Keratinocyte (primary cell): ENCODE results near the gene FAT4. TPM values are rescaled to one million over a fixed set of nuclear protein-coding genes. Genes with fewer than 3 reads are reported as not detected.

Experiments used
- DNase-seq: peaks from one replicate; pipeline ENCODE4 v3.0.0-alpha.2; 2011; ENCODE audit warnings: low read depth, missing footprints, low spot score
- FAIRE-seq: peaks from 2 replicates; lab custom pipeline; 2011; peaks lifted over from hg19 to GRCh38; lab: Jason Lieb, UNC
- H2AFZ ChIP-seq: 2 replicates; pipeline ENCODE4 v1.6.0; 2012; ENCODE audit warnings: low read length, control low read depth, inconsistent platforms; ENCODE audit not compliant: control insufficient read depth
- H3K27ac ChIP-seq: 2 replicates; pipeline ENCODE4 v1.5.1; 2011; ENCODE audit warnings: low read length; ENCODE audit not compliant: control insufficient read depth, insufficient read depth
- H3K27me3 ChIP-seq: 3 replicates; pipeline ENCODE4 v1.6.0; 2011; ENCODE audit warnings: low read length; ENCODE audit not compliant: control insufficient read depth, insufficient read depth; ENCODE audit errors: extremely low read depth
- H3K36me3 ChIP-seq, 2 experiments: 2 replicates in 1 of 2; 3 replicates in 1 of 2; pipeline ENCODE4 v1.5.1; 2011; ENCODE audit warnings: low read length in 2 of 2, mild to moderate bottlenecking in 1 of 2; ENCODE audit not compliant: control insufficient read depth in 2 of 2, insufficient read depth in 2 of 2; ENCODE audit errors: extremely low read depth in 1 of 2
- H3K4me1 ChIP-seq: 3 replicates; pipeline ENCODE4 v1.5.1; 2011; ENCODE audit warnings: low read length; ENCODE audit not compliant: control insufficient read depth, insufficient read depth; ENCODE audit errors: extremely low read depth
- H3K4me2 ChIP-seq: 3 replicates; pipeline ENCODE4 v1.6.0; 2011; ENCODE audit warnings: low read depth, low read length; ENCODE audit not compliant: control insufficient read depth, insufficient read depth; ENCODE audit errors: extremely low read depth
- H3K4me3 ChIP-seq, 3 experiments: fragments of 200-600 bp in 1 of 3; sonication (generic) in 1 of 3; 2 replicates in 2 of 3; 3 replicates in 1 of 3; pipeline ENCODE4 v1.5.1; 2011 to 2016; ENCODE audit warnings: low read length in 3 of 3, mild to moderate bottlenecking in 3 of 3, control low read depth in 2 of 3, inconsistent platforms in 1 of 3, low read depth in 1 of 3, mixed read lengths in 1 of 3, mixed run types in 1 of 3, moderate library complexity in 1 of 3; ENCODE audit not compliant: control insufficient read depth in 2 of 3, insufficient read depth in 2 of 3; ENCODE audit errors: extremely low read depth in 1 of 3
- H3K79me2 ChIP-seq: 2 replicates; pipeline ENCODE4 v1.6.0; 2012; ENCODE audit warnings: low read length; ENCODE audit not compliant: control insufficient read depth, insufficient read depth
- H3K9ac ChIP-seq: 3 replicates; pipeline ENCODE4 v1.6.0; 2011; ENCODE audit warnings: low read length; ENCODE audit not compliant: control insufficient read depth, insufficient read depth; ENCODE audit errors: extremely low read depth
- H3K9me1 ChIP-seq: 3 replicates; pipeline ENCODE4 v1.6.0; 2011; ENCODE audit warnings: low read length; ENCODE audit not compliant: control insufficient read depth, insufficient read depth; ENCODE audit errors: extremely low read depth
- H3K9me3 ChIP-seq: 2 replicates; pipeline ENCODE4 v1.5.1; 2012; ENCODE audit warnings: low read depth, low read length; ENCODE audit not compliant: control insufficient read depth
- H4K20me1 ChIP-seq: 3 replicates; pipeline ENCODE4 v1.6.0; 2011; ENCODE audit warnings: low read length; ENCODE audit not compliant: control insufficient read depth, insufficient read depth; ENCODE audit errors: extremely low read depth
- CTCF ChIP-seq, 3 experiments: IDR thresholded peaks in 1 of 3; conservative IDR thresholded peaks in 1 of 3; optimal IDR thresholded peaks in 1 of 3; 2 replicates in 2 of 3; 3 replicates in 1 of 3; pipeline versions ENCODE3 to v1.5.1; 2011; ENCODE audit warnings: low read length in 3 of 3, mild to moderate bottlenecking in 3 of 3, moderate library complexity in 2 of 3, control low read depth in 1 of 3, inconsistent platforms in 1 of 3; ENCODE audit not compliant: insufficient read depth in 2 of 3; ENCODE audit errors: extremely low read depth in 1 of 3
- EZH2 ChIP-seq: IDR thresholded peaks from one replicate; pipeline ENCODE4 v1.6.1; 2012; ENCODE audit warnings: inconsistent platforms, mild to moderate bottlenecking, low read length, moderate library complexity
- dilution Hi-C: fragments of 300-500 bp; cut with MboI; formaldehyde crosslinking; loops from one replicate; pipeline ENCODE4 v1.7.0; 2020; ENCODE audit warnings: low sequenced_read_pairs; ENCODE audit not compliant: extremely low pct_ligation_motif_present
- polyA plus RNA-seq, 5 experiments: library from polyadenylated mRNA; depleted of rRNA in 3 of 5; stranded (reverse) in 3 of 5; stranded (forward) in 1 of 5; unstranded in 1 of 5; fragments of >200 nt; gene quantifications; 1 replicate in 1 of 5; 2 replicates in 3 of 5; 3 replicates in 1 of 5; pipeline versions ENCODE4 v1.2.1 to v1.2.3, GENCODE V29; 2011 to 2012; ENCODE audit warnings: missing spikeins in 2 of 5, low read depth in 1 of 5, low replicate concordance in 1 of 5

The FAT4 gene
- polyA plus RNA-seq, 1 donor (not counting 4 experiments of a cell fraction or from before 2014, with no cell fraction given), result 1.6 TPM

- TF ChIP-seq CTCF (optimal IDR thresholded peaks at IDR 0.05 in 1 of 3, IDR thresholded peaks at IDR 0.05 in 1 of 3, conservative IDR thresholded peaks at IDR 0.05 in 1 of 3; ENCODE audit: extremely low read depth in 1 of 3, insufficient read depth in 2 of 3, low read length in 3 of 3), result no peak
- TF ChIP-seq EZH2, result no peak
- dilution Hi-C loops, result loop anchor here (25.0 kb wide), 1 partner anchor 960 kb away; no protein-coding TSS in a partner anchor
- H3K4me2 ChIP-seq, result no peak overlapping the region
These were observed 17.6 kb upstream of the FAT4 start for GRCh38 chr4:125297116-125297515.

GRCh38 chr4:125303058-125303457 is 11.7 kb upstream of the FAT4 start:
- TF ChIP-seq CTCF (optimal IDR thresholded peaks at IDR 0.05 in 1 of 3, IDR thresholded peaks at IDR 0.05 in 1 of 3, conservative IDR thresholded peaks at IDR 0.05 in 1 of 3; ENCODE audit: extremely low read depth in 1 of 3, insufficient read depth in 2 of 3, low read length in 3 of 3) (no peak), EZH2 (no peak)
- FAIRE-seq, result no peak
- Histone ChIP-seq H3K4me2 (no peak overlapping the region), H3K4me3 (no peak overlapping the region), H3K79me2 (no peaks in the 10 kb centered on the region), H3K9ac (no peak overlapping the region), H3K4me1 (no peaks in the 10 kb centered on the region), H3K27ac (no peak overlapping the region), H3K9me1 (no peaks in the 10 kb centered on the region), H3K36me3 (no peaks in the 10 kb centered on the region), H4K20me1 (no peaks in the 10 kb centered on the region), H2AFZ (no peak overlapping the region), H3K27me3 (no peaks in the 10 kb centered on the region), H3K9me3 (no peaks in the 10 kb centered on the region)
- no peak for DNase-seq
- dilution Hi-C loops, result no loop called here

More at GRCh38 chr4:125297116-125297515, 17.6 kb upstream of the FAT4 start:
- FAIRE-seq (no peak), DNase-seq (no peak)
- H3K9me1 ChIP-seq, result no peaks in the 10 kb centered on the region
- no peak overlapping the region for H3K9ac ChIP-seq
- H3K4me3 ChIP-seq, result no peak overlapping the region
- H3K27me3 ChIP-seq, result no peaks in the 10 kb centered on the region
- no peaks in the 10 kb centered on the region for H3K36me3 ChIP-seq
- H3K79me2 ChIP-seq, result no peaks in the 10 kb centered on the region
- no peaks in the 10 kb centered on the region for H4K20me1 ChIP-seq
- no peak overlapping the region for H2AFZ ChIP-seq
- no peaks in the 10 kb centered on the region for H3K4me1 ChIP-seq
- H3K27ac ChIP-seq, result no peak overlapping the region
- H3K9me3 ChIP-seq, result no peaks in the 10 kb centered on the region
